Left lung (tissue), 10 donors: ENCODE results near the gene GADL1. TPM values are rescaled to one million over a fixed set of nuclear protein-coding genes. Genes with fewer than 3 reads are reported as not detected.
A peak's percentile ranks its signal among the peaks of the same experiment; 100 is the strongest.

ENCODE experiments used
- ATAC-seq: fragments of 200-7000 bp; cut with Tn5 transposase; one replicate; pipeline ENCODE4 v1.9.1; 2020; ENCODE audit warnings: moderate library complexity
- DNase-seq, 4 donors: peaks; one replicate each; pipeline ENCODE4 v3.0.0-alpha.2; 2013 to 2020
- H3K27ac ChIP-seq, 2 donors: fragments of 200-600 bp; sonication (generic) in 1 of 2; one replicate each; pipeline versions ENCODE4 v1.5.0 to v1.8.0; 2020 to 2021
- H3K27me3 ChIP-seq, 2 donors: fragments of 200-600 bp; sonication (generic) in 1 of 2; one replicate each; pipeline versions ENCODE4 v1.5.0 to v1.8.0; 2020 to 2021
- H3K36me3 ChIP-seq, 2 donors: fragments of 200-600 bp; sonication (generic) in 1 of 2; one replicate each; pipeline versions ENCODE4 v1.5.0 to v1.8.0; 2020 to 2021
- H3K4me1 ChIP-seq, 2 donors: fragments of 200-600 bp; one replicate each; pipeline ENCODE4 v1.8.0; 2021
- H3K4me3 ChIP-seq, 2 donors: fragments of 200-600 bp; sonication (generic) in 1 of 2; one replicate each; pipeline versions ENCODE4 v1.5.0 to v1.8.0; 2020 to 2021; ENCODE audit warnings: mild to moderate bottlenecking in 1 of 2
- H3K9me3 ChIP-seq, 2 donors: fragments of 200-600 bp; sonication (generic) in 1 of 2; one replicate each; pipeline versions ENCODE4 v1.5.0 to v1.8.0; 2020 to 2021
- CTCF ChIP-seq, 2 donors: fragments of 200-600 bp; sonication (generic) in 1 of 2; IDR thresholded peaks; one replicate each; pipeline versions ENCODE4 v1.5.0 to v1.8.0; 2021; ENCODE audit warnings: antibody characterized with exemption in 2 of 2
- intact Hi-C, 2 donors: fragments of 100-400 bp; cut with DNase I; formaldehyde crosslinking; loops; one replicate each; pipeline versions ENCODE4 v1.11.2 to v1.14.2; 2022
- polyA plus RNA-seq, 6 donors: library from polyadenylated mRNA; unstranded; fragments of 120-200 nt; gene quantifications; one replicate each; pipeline ENCODE4 v1.2.1, GENCODE V29; 2013; ENCODE audit not compliant: insufficient read length in 6 of 6
- total RNA-seq, 2 donors: library from RNA; stranded (reverse); fragmentation: NEBNext Ultra II Directional; extraction: Animal tissue kit (Norgen Biotek cat#: 25700); gene quantifications; one replicate each; pipeline ENCODE4 v1.2.1, GENCODE V29; 2021
- donor health status: DM: no; HTN: yes; CAD: no.
- donor health status: DM: no; HTN: no; CAD: no.

Gene GADL1
- total and polyA plus RNA-seq, 8 donors = 0.10 to 2.5 (median 0.79) TPM; not detected in 1

- intact Hi-C loops = no loop called here
- no peak for TF ChIP-seq CTCF (IDR thresholded peaks at IDR 0.05)
- no peak overlapping the region for H3K4me3 ChIP-seq
- ATAC-seq (no peak), DNase-seq (no peak)
- H3K36me3 ChIP-seq = peaks cover 0 to 52% of the 10 kb centered on the region in 2 donors
- no peaks in the 10 kb centered on the region for H3K9me3 ChIP-seq
- H3K4me1 ChIP-seq = peaks cover 41 to 93% of the 10 kb centered on the region in 2 donors
- H3K27ac ChIP-seq = peak overlapping the region in 1 of 2 donors; percentile 73
- H3K27me3 ChIP-seq = no peaks in the 10 kb centered on the region
Observed at GRCh38 chr3:30684356-30684755, 210.1 kb downstream of the GADL1 start.

- Histone ChIP-seq H3K36me3 (peaks cover 0 to 52% of the 10 kb centered on the region in 2 donors), H3K9me3 (no peaks in the 10 kb centered on the region), H3K27ac (peak overlapping the region in 1 of 2 donors; percentile 73), H3K27me3 (no peaks in the 10 kb centered on the region), H3K4me3 (no peak overlapping the region), H3K4me1 (peaks cover 35 to 88% of the 10 kb centered on the region in 2 donors)
- ATAC-seq (no peak), DNase-seq (no peak)
- no peak for TF ChIP-seq CTCF (IDR thresholded peaks at IDR 0.05)
- intact Hi-C loops = no loop called here
Observed at GRCh38 chr3:30683769-30684168, 210.7 kb downstream of the GADL1 start.

- H3K36me3 ChIP-seq = peaks cover 0 to 52% of the 10 kb centered on the region in 2 donors
- H3K27ac ChIP-seq = peak overlapping the region; percentile 45 to 73
- H3K9me3 ChIP-seq = no peaks in the 10 kb centered on the region
- ATAC-seq = peak; percentile 16
- H3K4me1 ChIP-seq = peaks cover 31 to 86% of the 10 kb centered on the region in 2 donors
- TF ChIP-seq CTCF (IDR thresholded peaks at IDR 0.05) = no peak
- no peak overlapping the region for H3K4me3 ChIP-seq
- intact Hi-C loops = no loop called here
- no peak for DNase-seq
- H3K27me3 ChIP-seq = no peaks in the 10 kb centered on the region
Observed at GRCh38 chr3:30682434-30683155, 211.9 kb downstream of the GADL1 start.

- intact Hi-C loops = no loop called here
- H3K4me1 ChIP-seq = peaks cover 31 to 89% of the 10 kb centered on the region in 2 donors
- no peak for TF ChIP-seq CTCF (IDR thresholded peaks at IDR 0.05)
- H3K4me3 ChIP-seq = no peak overlapping the region
- no peaks in the 10 kb centered on the region for H3K27me3 ChIP-seq
- ATAC-seq (peak; percentile 49), DNase-seq (peak in 1 of 4 donors; percentile 48)
- H3K36me3 ChIP-seq = peaks cover 0 to 54% of the 10 kb centered on the region in 2 donors
- peak overlapping the region; percentile 45 to 73 for H3K27ac ChIP-seq
- H3K9me3 ChIP-seq = no peaks in the 10 kb centered on the region
Observed at GRCh38 chr3:30681649-30682211, 212.7 kb downstream of the GADL1 start.
